Gastroesophageal sphincter (tissue), 3 donors: ENCODE results near the gene ALDH18A1.

Experiments used
- POLR2A ChIP-seq, 2 donors: fragments of 450-650 bp; IDR thresholded peaks; one replicate each; pipeline ENCODE4 v1.6.1; 2017; ENCODE audit warnings: antibody characterized with exemption in 2 of 2, mild to moderate bottlenecking in 2 of 2, moderate library complexity in 1 of 2
- TF ChIP-seq, protein P1 (sequence below), 4 experiments: fragments of 200-600 bp in 2 of 4; fragments of 450-650 bp in 2 of 4; sonication (generic) in 1 of 4; IDR thresholded peaks; one replicate each; pipeline ENCODE4 v1.5.1; 2017 to 2019; ENCODE audit warnings: antibody characterized with exemption in 4 of 4, mild to moderate bottlenecking in 2 of 4, moderate library complexity in 2 of 4

DNA sequence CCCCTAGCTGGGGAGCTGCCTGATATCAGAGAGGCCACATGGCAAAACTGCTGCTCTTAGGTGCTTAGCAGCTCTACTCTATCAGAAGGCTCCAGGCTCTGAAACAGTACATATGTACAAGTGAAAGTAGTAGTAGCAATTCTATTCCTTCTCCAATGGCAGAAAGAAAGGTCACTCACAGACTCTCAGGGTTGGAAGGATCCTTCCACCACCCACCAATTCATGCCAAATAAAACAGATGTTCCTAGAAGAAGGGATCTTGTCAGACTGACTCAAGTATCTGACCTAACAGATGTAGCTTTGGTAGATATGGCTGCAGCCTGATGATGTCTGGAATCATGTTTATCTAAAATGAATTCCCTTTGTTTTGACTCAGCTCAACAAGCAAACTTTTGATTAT lies 8.0 kb upstream of the ALDH18A1 start:
- no peak for TF ChIP-seq POLR2A (IDR thresholded peaks at IDR 0.05)
- TF ChIP-seq, protein P1, sequence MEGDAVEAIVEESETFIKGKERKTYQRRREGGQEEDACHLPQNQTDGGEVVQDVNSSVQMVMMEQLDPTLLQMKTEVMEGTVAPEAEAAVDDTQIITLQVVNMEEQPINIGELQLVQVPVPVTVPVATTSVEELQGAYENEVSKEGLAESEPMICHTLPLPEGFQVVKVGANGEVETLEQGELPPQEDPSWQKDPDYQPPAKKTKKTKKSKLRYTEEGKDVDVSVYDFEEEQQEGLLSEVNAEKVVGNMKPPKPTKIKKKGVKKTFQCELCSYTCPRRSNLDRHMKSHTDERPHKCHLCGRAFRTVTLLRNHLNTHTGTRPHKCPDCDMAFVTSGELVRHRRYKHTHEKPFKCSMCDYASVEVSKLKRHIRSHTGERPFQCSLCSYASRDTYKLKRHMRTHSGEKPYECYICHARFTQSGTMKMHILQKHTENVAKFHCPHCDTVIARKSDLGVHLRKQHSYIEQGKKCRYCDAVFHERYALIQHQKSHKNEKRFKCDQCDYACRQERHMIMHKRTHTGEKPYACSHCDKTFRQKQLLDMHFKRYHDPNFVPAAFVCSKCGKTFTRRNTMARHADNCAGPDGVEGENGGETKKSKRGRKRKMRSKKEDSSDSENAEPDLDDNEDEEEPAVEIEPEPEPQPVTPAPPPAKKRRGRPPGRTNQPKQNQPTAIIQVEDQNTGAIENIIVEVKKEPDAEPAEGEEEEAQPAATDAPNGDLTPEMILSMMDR (IDR thresholded peaks at IDR 0.05) = no peak
